NCI-H510A (cell line): Measurements from ENCODE around the gene SEZ6L2.
"Not testable (repeated sequence)": the region's sequence is repeated elsewhere in the genome, so short reads cannot be mapped to it uniquely, and the experiment has no call there.

Source experiments
- DNase-seq: peaks from one replicate; lab custom pipeline; 2025; lab: John Stamatoyannopoulos, UW

Gene SEZ6L2

DNA sequence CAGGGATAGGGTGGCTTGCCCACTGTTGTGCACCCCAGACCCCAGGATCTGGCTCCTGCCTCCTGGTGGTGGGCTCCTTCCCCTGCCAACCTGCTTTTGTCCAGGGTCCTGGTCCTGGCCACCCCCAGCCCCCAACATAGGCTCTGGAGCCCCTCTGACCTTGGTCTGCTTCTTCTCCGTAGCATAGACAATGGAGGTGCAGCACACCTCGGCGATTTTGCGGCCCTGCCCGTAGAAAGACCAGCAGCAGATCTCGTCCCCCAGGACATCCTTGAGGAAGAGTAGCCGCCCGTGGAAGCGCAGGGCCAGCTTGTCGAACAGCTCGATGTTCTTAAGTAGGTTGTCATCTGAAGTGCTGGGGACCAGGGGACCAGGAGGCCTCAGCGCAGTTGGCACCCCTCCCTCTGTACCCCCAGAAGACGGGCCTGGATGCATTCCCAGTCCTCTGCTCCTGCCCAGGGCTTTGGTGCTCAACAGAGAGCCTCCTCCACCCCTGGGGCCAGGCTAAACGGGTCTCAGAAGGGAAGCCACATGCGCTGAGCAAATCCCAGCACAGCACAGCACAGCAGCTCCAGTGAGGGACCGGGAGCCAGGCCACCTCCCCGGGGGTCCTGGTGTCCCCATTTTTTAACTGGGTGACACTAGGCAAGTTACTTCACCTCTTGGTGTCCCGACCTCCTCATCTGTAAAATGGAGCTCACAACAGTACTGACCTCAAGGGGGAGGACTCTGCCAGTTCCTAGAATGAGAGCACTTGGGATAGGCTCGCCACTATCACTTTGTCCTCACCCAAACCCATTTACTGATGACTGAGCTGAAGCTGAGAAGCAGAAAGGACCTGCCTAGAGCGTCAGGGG is 11.7 kb upstream of the SEZ6L2 start:
- no peak for DNase-seq

DNA sequence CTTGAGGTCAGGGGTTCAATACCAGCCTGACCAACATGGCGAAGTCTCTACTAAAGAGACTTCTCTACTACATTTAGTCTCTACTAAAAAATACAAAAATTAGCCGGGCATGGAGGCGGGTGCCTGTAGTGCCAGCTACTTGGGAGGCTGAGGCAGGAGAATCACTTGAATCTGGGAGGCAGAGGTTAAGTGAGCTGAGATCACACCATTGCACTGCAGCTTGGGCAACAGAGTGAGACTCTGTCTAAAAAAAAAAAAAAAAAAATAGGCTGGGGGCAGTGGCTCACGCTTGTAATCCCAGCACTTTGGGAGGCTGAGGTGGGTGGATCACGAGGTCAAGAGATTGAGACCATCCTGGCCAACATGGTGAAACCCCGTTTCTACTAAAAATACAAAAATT is 10.5 kb upstream of the SEZ6L2 start:
- DNase-seq: not testable (repeated sequence)

DNA sequence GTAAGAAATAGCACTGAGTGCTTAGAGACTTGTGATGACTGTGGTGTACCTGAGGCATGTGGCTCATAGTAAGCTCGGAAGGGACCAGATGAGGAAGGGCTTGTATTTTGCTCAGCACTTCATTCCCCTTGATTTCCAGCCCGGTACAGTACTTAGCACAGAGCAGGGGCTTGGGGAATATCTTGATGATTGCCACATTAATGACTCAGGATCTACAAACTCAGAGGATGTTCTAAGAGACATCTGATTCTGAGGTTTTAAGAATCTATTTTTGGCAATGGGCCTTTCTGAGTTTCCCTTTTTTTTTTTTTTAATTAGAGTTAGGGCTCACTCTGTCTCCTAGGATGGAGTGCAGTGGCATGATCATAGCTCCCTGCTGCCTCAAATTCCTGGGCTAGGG is 10.0 kb upstream of the SEZ6L2 start:
- DNase-seq: no peak

- no peak for DNase-seq
Measured at GRCh38 chr16:29908719-29909220, 9.4 kb upstream of the SEZ6L2 start.

- no peak for DNase-seq
Measured at GRCh38 chr16:29907973-29908372, 8.6 kb upstream of the SEZ6L2 start.

DNA sequence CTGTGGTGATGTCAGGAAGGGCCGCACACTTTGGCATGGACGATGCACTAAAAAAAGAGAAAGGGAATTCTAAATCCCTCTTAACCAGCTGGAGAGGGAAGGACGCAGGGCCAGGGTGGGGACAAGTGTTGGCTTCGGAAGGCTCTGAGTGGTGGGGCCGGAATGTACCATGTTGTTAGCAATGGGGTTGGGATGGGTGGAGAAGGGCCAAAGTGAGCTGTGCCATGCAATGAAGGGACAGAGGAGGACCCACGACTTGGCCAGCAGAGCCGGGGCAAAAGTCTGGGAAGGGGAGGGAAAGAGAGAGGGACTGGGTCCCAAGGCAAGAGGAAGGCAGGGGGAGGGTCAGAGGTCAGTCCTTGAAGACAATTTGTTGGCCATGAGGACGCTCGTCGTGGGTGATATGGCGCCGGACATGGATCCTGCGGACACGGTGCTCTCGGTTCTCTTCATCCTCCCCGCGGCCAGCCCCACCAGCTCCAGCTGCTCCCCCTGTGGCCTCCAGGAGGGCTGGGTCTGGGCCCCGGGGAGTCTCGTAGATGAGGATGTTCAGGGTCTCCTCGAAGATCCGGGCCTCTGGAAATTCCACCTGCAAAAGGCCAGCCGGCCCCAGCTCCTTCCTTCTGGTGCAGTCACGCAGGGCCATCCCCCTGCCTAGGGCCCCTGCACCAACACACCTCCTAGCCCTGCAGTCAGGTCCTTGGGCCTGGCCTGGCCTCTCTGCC is 7.3 kb upstream of the SEZ6L2 start:
- no peak for DNase-seq

DNA sequence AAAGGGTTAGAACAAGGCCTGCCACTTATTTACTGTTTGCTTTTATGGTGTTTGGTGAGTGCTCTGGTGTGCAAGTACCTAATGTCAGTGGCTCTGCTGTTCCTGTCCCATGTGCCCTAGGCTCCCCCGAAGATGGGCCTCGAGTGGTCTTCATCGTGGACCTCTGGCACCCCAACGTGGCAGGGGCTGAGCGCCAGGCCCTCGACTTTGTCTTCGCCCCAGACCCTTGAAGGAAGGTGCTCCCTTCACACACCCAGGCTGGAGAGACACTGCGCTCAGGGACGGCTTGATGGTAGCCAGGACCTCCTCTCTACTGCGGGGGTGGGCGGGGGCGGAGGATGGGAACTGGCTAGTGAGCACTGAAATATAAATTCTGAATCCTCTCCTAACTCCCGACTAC is 6.3 kb upstream of the SEZ6L2 start:
- DNase-seq: no peak

DNA sequence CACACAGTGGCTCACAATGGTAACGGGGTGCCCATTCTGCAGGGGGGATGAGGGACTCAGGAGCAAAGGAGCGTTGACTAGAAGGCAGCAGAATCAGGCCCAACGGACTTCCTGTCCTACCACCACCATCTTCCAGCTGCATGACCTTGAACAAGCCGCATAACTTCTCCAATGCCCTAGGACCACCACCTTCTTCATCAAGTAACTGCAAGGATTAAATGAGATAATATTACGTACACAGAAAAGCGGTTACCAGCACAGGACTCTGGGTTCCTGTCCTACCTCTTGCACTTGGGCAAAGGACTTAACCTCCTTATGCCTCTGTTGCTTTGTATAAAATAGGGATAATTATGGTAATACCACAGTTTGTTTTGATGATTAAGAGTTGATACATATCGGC is 5.6 kb upstream of the SEZ6L2 start:
- no peak for DNase-seq

DNA sequence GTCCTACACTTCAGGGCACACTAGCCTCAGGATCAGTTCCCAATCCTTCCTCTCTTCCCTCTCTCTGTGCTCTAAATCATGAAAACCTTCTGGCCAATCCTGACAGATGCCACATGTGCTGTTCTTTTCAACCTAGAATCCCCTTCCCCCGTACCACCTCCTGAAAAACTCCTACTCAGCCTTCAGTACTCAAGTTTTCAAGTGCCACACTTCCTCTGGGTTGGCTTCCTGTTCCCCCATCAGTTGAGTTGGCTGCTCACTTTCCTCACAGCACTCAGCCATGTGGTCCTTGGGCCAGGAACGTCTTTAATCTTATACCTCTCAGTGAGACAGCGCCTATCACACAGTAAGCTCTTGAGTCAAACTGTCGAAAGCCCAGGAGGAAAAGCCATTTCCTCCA is 4.2 kb upstream of the SEZ6L2 start:
- no peak for DNase-seq

- DNase-seq: no peak
Measured at GRCh38 chr16:29901607-29901945, 2.2 kb upstream of the SEZ6L2 start.

- DNase-seq: no peak
Measured at GRCh38 chr16:29900888-29901606, 1.7 kb upstream of the SEZ6L2 start.

DNA sequence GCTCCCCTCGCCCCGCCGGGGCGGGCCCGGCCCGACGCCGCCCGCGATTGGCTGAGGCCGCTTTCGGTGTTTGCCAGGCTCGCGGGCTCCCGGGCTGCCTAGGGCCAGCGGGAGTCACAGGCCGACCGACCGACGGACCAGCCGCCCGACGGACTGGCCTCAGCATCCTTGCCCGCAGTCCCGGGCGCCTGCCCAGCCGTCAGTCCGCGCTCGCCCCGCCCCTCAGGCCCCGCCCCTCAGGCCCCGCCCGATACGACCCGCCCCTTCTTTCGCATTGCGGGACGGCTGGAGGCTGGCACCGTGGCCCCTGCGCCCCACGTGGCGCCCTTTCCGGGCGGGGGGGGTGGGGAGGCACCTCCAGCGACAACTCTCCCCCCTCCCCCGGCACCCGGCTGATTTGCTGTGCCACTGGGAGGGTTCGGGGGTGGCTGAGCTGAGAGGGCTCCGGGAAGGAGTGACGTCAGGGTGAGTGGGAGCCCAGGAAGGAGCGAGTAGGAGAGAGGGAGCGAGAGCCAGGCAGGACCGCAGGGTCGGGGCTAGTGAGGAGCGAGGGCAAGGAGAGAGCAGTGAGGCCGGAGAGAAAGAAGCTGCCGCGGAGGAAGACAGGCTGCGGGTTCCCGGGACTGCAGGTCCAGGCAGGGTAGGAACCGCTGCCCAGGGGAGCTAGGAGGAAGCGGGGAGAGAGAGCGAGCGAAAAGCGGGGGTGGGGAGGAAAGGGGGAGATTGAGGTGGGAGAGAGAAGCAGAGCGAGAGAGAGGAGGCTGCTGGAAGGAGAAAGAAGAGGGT is 945 bp upstream of the SEZ6L2 start, which contains the start of gene ASPHD1:
ASPHD1 (plus strand) TSS at position 387 of the 786 bp plus-strand sequence. CDS start 484 bp downstream, outside the sequence.
- peak; percentile 87 for DNase-seq

- DNase-seq: no peak
Measured at GRCh38 chr16:29898804-29899515, 390 bp downstream of the SEZ6L2 start.

GRCh38 chr16:29898135-29898803 is 1.1 kb downstream of the SEZ6L2 start:
- no peak for DNase-seq

GRCh38 chr16:29897333-29897732 is 2.0 kb downstream of the SEZ6L2 start:
- DNase-seq: no peak

GRCh38 chr16:29896841-29897240 is 2.5 kb downstream of the SEZ6L2 start:
- no peak for DNase-seq

- no peak for DNase-seq
Measured at GRCh38 chr16:29894352-29894751, 5.0 kb downstream of the SEZ6L2 start.

DNA sequence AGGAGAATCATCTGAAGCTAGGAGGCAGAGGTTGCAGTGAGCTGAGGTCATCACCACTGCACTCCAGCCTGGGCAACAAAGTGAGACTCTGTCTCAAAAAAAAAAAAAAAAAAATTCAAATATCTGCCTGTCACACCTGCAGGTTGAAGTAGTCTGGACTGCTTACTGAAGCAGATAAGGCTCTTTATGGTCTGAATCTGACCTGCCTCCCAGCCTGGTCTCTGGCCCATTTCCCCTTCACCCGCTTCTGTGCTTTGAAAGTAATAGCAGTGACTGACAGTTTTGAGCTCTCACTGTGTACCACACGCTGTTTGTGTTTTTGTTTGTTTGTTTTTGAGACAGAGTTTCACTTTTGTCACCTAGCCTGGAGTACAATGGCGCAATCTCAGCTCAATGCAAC is 5.8 kb downstream of the SEZ6L2 start:
- no peak for DNase-seq

DNA sequence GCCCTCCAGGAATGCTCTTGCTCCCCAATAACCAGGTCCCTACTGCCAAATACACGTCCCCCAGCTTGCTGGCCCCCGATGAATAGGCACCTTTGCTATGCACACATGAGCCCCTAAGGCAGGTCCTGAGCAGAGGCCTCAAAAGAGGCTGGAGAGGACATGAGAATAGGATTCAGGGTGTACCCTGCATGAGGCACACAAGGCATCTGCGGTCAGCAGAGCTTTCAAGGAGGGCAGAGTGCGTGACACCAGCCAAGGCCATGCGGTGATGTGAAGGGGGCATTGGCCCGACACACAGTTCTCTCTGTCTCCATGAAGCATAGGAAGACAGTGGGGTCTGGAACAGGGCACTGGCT is 6.9 kb downstream of the SEZ6L2 start:
- DNase-seq: no peak
